GM18870 (cell line): ENCODE results near the gene ATP6V1F.

ENCODE experiments used
- ATAC-seq: cut with Tn5 transposase; IDR thresholded peaks from one replicate; pipeline ENCODE4 v1.9.1; 2021; ENCODE audit warnings: moderate library complexity; ENCODE audit not compliant: unreplicated experiment

The ATP6V1F gene

GRCh38 chr7:128915271-128915819 is 52.7 kb downstream of the ATP6V1F start:
- ATAC-seq = no peak
